GM12878 (cell line): ENCODE measurements around the gene CDCA5. TPM values are rescaled to one million over a fixed set of nuclear protein-coding genes. Genes with fewer than 3 reads are reported as not detected.

Experiments used
- ATAC-seq: fragments of 200-7000 bp; cut with Tn5 transposase; 3 replicates; pipeline ENCODE4 v1.9.1; 2020; ENCODE audit warnings: mild to moderate bottlenecking, moderate library complexity
- BruUV-seq: library from RNA; stranded (reverse); fragments of 400-500 nt; replicated peaks from 2 replicates; lab custom pipeline; 2021; lab: Mats Ljungman, UMichigan
- CTCF ChIA-PET: fragments of 300-600 bp; sonication (Branson Sonifier 250); formaldehyde crosslinking; extraction: SDS; loops from one replicate; lab custom pipeline; 2021; ENCODE audit warnings: inconsistent platforms; lab: Yijun Ruan, JAX
- POLR2A ChIA-PET: fragments of 350-600 bp; formaldehyde crosslinking; extraction: SDS; loops from one replicate; lab custom pipeline; 2021; ENCODE audit warnings: inconsistent platforms; lab: Charles Lee
- RAD21 ChIA-PET: fragments of 300-600 bp; sonication (Branson Sonifier 250); formaldehyde crosslinking; loops from one replicate; lab custom pipeline; 2023; ENCODE audit warnings: antibody characterized with exemption; ENCODE audit not compliant: unreplicated experiment; lab: Charles Lee
- SMC1A ChIA-PET: fragments of 300-600 bp; sonication (Branson Sonifier 250); formaldehyde crosslinking; loops from one replicate; lab custom pipeline; 2023; ENCODE audit not compliant: unreplicated experiment, uncharacterized antibody; lab: Charles Lee
- DNase-seq: peaks from one replicate; pipeline ENCODE4 v3.0.0-alpha.2; 2011; ENCODE audit warnings: low read depth, low spot score
- FAIRE-seq: peaks from 3 replicates; lab custom pipeline; 2011; peaks lifted over from hg19 to GRCh38; lab: Jason Lieb, UNC
- H2AFZ ChIP-seq: 2 replicates; pipeline ENCODE4 v1.6.0; 2011; ENCODE audit warnings: low read depth, low read length, control low read depth; ENCODE audit not compliant: control insufficient read depth
- H3K27ac ChIP-seq: 2 replicates; pipeline ENCODE4 v1.5.1; 2011; ENCODE audit warnings: control low read depth; ENCODE audit not compliant: control insufficient read depth, insufficient read depth
- H3K27me3 ChIP-seq, 2 experiments: replicated peaks in 1 of 2; 2 replicates each; pipeline versions ENCODE4 v1.6.0 to v1.6.1; 2011; ENCODE audit warnings: low read length in 1 of 2; ENCODE audit not compliant: control insufficient read depth in 2 of 2, insufficient read depth in 2 of 2
- H3K36me3 ChIP-seq, 2 experiments: 2 replicates each; pipeline ENCODE4 v1.5.1; 2011; ENCODE audit warnings: low read length in 1 of 2; ENCODE audit not compliant: control insufficient read depth in 2 of 2, insufficient read depth in 2 of 2
- H3K4me1 ChIP-seq: 2 replicates; pipeline ENCODE4 v1.6.1; 2011; ENCODE audit warnings: mild to moderate bottlenecking, low read length, moderate library complexity, mixed read lengths; ENCODE audit not compliant: control insufficient read depth, insufficient read depth
- H3K4me2 ChIP-seq: 2 replicates; pipeline ENCODE4 v1.6.0; 2011; ENCODE audit warnings: control low read depth; ENCODE audit not compliant: control insufficient read depth, insufficient read depth
- H3K4me3 ChIP-seq: fragments of 200-600 bp; sonication (generic); 2 replicates; pipeline ENCODE4 v1.5.1; 2016
- H3K79me2 ChIP-seq: 2 replicates; pipeline ENCODE4 v1.6.0; 2011; ENCODE audit warnings: low read length; ENCODE audit not compliant: control insufficient read depth, insufficient read depth
- H3K9ac ChIP-seq: 2 replicates; pipeline ENCODE4 v1.8.0; 2011; ENCODE audit warnings: low read length, control low read depth, mixed read lengths; ENCODE audit not compliant: control insufficient read depth, insufficient read depth
- H3K9me3 ChIP-seq: replicated peaks from 3 replicates; pipeline ENCODE4 v1.5.1; 2011; ENCODE audit warnings: mild to moderate bottlenecking, low read length; ENCODE audit not compliant: control insufficient read depth, insufficient read depth
- H4K20me1 ChIP-seq: 2 replicates; pipeline ENCODE4 v1.6.0; 2011; ENCODE audit not compliant: control insufficient read depth, insufficient read depth
- BACH1 ChIP-seq: fragments of 450-650 bp; IDR thresholded peaks from 2 replicates; pipeline ENCODE4 v1.6.1; 2017; ENCODE audit warnings: mild to moderate bottlenecking, borderline replicate concordance
- CBFB ChIP-seq: IDR thresholded peaks from 2 replicates; pipeline ENCODE4 v1.6.1; 2016; ENCODE audit warnings: antibody characterized with exemption, low read depth
- CEBPZ ChIP-seq: fragments of 150-350 bp; IDR thresholded peaks from 2 replicates; pipeline ENCODE4 v1.6.1; 2016; ENCODE audit warnings: low read depth, low read length
- E2F4 ChIP-seq: IDR thresholded peaks from 2 replicates; pipeline ENCODE4 v1.6.1; 2012; ENCODE audit warnings: low read depth, low read length, improper control_type of control experiment
- ESRRA ChIP-seq: IDR thresholded peaks from 2 replicates; pipeline ENCODE4 v1.6.1; 2012; ENCODE audit warnings: mild to moderate bottlenecking, low read length, improper control_type of control experiment
- GATAD2B ChIP-seq: fragments of 450-650 bp; conservative IDR thresholded peaks from 2 replicates; pipeline ENCODE4 v1.6.1; 2017; ENCODE audit warnings: low read depth, mild to moderate bottlenecking, moderate library complexity
- IRF5 ChIP-seq: fragments of 450-650 bp; IDR thresholded peaks from 2 replicates; pipeline ENCODE4 v1.6.1; 2017; ENCODE audit warnings: borderline replicate concordance
- RCOR1 ChIP-seq: conservative IDR thresholded peaks from 2 replicates; pipeline ENCODE4 v1.6.1; 2012; ENCODE audit warnings: low read depth, low read length, improper control_type of control experiment
- SMAD5 ChIP-seq: IDR thresholded peaks from 2 replicates; pipeline ENCODE4 v1.6.1; 2016; ENCODE audit warnings: antibody characterized with exemption, low read depth
- STAT3 ChIP-seq: IDR thresholded peaks from 2 replicates; pipeline ENCODE4 v1.6.1; 2011; ENCODE audit warnings: low read depth, low read length, improper control_type of control experiment
- ZNF24 ChIP-seq: fragments of 450-650 bp; IDR thresholded peaks from 2 replicates; pipeline ENCODE4 v1.6.1; 2017; ENCODE audit warnings: antibody characterized with exemption, mild to moderate bottlenecking
- ZNF687 ChIP-seq: fragments of 450-650 bp; IDR thresholded peaks from 2 replicates; pipeline ENCODE4 v1.6.1; 2017; ENCODE audit warnings: mild to moderate bottlenecking, moderate library complexity
- WGBS: methylation state at CpG from one replicate; pipeline ENCODE4 v1.1.6; 2016; ENCODE audit warnings: low lambda C conversion rate; ENCODE audit not compliant: insufficient replicate concordance, insufficient coverage; ENCODE audit errors: missing lambda C conversion rate; 5-methylcytosine and 5-hydroxymethylcytosine counted together
- in situ Hi-C: fragments of 300-500 bp; cut with MboI; formaldehyde crosslinking; loops from 9 replicates; pipeline ENCODE4 v1.14.3; 2018; ENCODE audit warnings: mixed read lengths
- intact Hi-C: fragments of 100-400 bp; cut with micrococcal nuclease; formaldehyde crosslinking; loops from one replicate; pipeline ENCODE4 v1.14.2; 2022; ENCODE audit not compliant: unreplicated experiment
- polyA plus RNA-seq, 11 experiments: library from polyadenylated mRNA; depleted of rRNA in 4 of 11; unstranded in 6 of 11; stranded (reverse) in 5 of 11; fragments of >200 nt; fragmentation: Nextera tagmentation in 4 of 11; fragmentation: Illumina TruSeq in 1 of 11; extraction: Ambion mirVana in 4 of 11; extraction: Trizol in 1 of 11; gene quantifications; 1 replicate in 1 of 11; 2 replicates in 10 of 11; pipeline versions ENCODE4 v1.2.1 to v1.2.3, GENCODE V29; 2011 to 2016; ENCODE audit warnings: inconsistent platforms in 2 of 11, missing spikeins in 2 of 11, low read depth in 1 of 11
- total RNA-seq, 4 experiments: library from RNA; depleted of rRNA in 3 of 4; stranded (reverse); fragments of >200 nt in 3 of 4; fragmentation: Illumina TruSeq in 1 of 4; extraction: Trizol in 1 of 4; gene quantifications; 2 replicates each; pipeline versions ENCODE4 v1.2.1 to v1.2.3, GENCODE V29; 2013 to 2021

The CDCA5 gene
- total and polyA plus RNA-seq, 10 of the 15 experiments (the other 5 are each of a cell fraction or from before 2014, with no cell fraction given), result 21.2 to 107 (median 64.9) TPM

- no peak for TF ChIP-seq RCOR1
- no peak for TF ChIP-seq E2F4
- TF ChIP-seq ESRRA, result no peak
- TF ChIP-seq IRF5, result no peak
- TF ChIP-seq BACH1, result no peak
- no peak for TF ChIP-seq CBFB
- TF ChIP-seq STAT3, result no peak
Measured at GRCh38 chr11:65087827-65088226, 4.0 kb upstream of the CDCA5 start (continued).

GRCh38 chr11:65087216-65087615 is 3.4 kb upstream of the CDCA5 start:
- no peak for ATAC-seq
- no TSS peak for BruUV-seq
- DNase-seq, result no peak
- Histone ChIP-seq H3K4me1 (peaks cover 7% of the 10 kb centered on the region), H3K9me3 (no peaks in the 10 kb centered on the region), H4K20me1 (no peaks in the 10 kb centered on the region), H3K27me3 (no peaks in the 10 kb centered on the region), H2AFZ (no peak overlapping the region), H3K4me3 (no peak overlapping the region), H3K9ac (no peak overlapping the region), H3K79me2 (peaks cover 26% of the 10 kb centered on the region), H3K27ac (no peak overlapping the region), H3K4me2 (no peak overlapping the region), H3K36me3 (peaks cover 5 to 11% of the 10 kb centered on the region in 2 experiments)
- intact Hi-C loops (no loop called here), in situ Hi-C loops (no loop called here)
- CTCF ChIA-PET, result no interaction called here
- POLR2A ChIA-PET, result no interaction called here
- FAIRE-seq, result no peak
- WGBS, result 90% methylated on average over 11 of the region's 11 CpGs
- SMC1A ChIA-PET, result no interaction called here
- RAD21 ChIA-PET, result no interaction called here
- no peak for TF ChIP-seq SMAD5
- TF ChIP-seq CEBPZ, result no peak
- no peak for TF ChIP-seq ZNF24
- no peak for TF ChIP-seq ZNF687
- no peak for TF ChIP-seq GATAD2B
